Measurements from ENCODE around the gene MAD2L2.

MAD2L2 gene

DNA sequence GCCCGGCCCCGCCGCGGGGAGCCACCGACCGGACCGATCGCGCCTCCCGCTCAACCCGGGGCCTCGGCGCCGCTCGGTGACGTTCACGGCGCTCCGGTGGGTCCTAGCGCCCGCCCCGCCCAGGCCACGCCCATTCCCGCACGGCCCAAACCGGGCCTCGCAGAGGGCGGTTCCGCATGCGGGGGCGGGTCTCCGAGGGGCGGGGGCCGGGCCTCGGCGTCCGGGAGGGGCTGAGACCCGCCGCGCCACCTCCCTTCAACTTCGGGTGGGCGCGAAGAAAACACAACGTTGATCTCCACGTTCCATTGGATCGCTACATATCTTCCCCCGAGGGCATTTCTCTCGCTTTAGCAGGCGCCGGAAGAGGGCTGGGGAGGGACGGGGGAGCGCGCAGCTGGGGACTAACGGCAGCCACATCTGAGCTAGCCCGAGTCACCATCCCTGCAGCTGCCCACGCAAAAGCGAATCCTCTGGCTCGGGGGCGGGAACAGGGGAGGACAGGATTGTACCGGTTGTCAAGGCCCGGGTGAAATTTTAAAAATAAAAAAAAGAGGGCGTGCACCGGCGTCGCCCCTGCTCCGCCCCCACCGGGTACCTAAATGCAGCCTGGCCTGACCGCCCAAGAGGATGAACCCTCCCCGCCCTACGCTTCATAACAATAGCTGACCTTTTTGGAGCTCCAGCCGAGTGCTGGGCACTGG is at the start of gene MAD2L2:
Gene MAD2L2, minus strand, starts transcription at position 78 of the 701 bp plus-strand sequence. CDS start 547 bp downstream, outside the sequence.
- H3K4me3 ChIP-seq (ENCODE audit: low read depth, low read length) = peak within 1 kb of the TSS; percentile 67

DNA sequence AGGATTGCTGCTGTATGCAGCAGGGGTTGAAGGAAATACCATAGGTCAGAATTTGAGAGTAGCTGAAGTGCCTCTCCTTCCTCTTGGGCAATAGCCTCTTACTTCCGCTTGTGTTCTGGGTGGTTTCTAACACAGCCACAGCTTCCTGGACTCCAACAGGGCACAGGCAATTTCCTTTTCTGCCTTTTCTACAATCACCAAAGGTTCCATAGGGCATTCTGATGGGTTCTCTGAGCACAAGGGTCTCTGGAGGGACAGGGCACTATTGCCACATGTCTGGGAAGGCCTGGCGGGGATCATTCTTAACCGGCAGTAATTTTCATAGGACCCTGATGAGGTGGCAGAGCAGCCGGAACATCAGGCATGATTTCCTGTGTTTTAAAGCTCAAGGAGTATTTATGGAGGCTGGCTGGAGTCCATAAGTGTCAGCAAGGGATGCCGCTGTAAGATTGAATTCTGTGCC is 49.5 kb upstream of the MAD2L2 start:
- H3K4me3 ChIP-seq (ENCODE audit: low read depth, low read length) = no peak overlapping the region

DNA sequence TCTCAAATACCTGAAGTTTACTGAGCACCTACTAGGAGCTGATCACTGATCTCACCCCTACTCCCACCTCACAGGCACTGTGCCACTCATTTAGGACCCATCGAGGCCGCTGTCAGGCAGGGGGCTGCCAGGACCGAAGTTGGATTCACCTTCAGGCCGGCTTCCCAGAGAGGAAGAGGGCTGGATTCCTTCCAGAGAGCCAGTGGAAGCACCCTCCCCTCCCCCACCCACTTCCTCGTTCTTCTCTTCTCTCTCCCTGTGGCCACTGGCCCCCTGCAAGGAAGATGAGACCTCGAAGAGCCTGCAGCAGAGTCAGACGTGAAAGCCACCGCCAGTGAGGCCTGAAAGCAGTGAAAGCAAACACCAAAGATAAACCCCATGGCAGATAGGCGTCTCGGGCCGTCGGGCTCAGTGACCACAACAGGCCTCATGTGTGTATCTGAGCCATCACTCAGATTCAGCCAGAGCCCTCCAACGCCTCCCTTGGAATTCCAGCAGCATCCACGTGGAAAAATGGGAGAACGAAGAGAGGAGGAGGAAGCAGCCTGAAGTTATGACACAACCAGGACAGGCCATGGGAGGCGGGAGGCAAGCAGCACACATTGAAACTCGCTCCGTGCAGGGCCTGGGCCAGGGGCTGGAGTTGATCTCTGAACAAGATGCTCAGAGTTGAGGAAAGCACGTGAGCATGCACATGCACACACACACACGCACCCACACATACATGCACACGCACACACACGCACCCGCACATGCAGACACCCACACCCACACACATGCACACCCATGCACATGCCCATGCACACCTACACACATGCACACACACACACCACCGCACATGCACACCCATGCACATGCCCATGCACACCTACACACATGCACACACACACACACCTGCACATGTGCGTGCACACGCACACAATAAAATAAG is 48.8 kb upstream of the MAD2L2 start:
- H3K4me3 ChIP-seq (ENCODE audit: low read depth, low read length) = no peak overlapping the region

DNA sequence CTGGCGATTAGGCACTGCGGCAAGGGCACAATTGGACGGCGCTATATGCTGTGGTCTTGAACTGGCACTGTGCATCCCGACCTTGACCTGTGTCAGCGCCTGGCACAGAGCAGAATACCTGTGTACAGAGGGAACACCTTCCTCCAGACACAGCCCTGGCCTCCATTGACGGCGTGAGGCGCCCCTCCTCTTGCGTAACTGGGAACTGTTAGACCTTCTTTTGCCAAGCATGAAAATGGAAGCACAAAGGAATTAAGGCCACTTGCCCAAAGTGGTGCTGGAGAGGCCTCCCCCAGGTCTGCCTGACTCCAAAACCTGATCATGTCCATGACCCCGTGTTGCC is 48.2 kb upstream of the MAD2L2 start:
- no peak overlapping the region for H3K4me3 ChIP-seq (ENCODE audit: low read depth, low read length)

DNA sequence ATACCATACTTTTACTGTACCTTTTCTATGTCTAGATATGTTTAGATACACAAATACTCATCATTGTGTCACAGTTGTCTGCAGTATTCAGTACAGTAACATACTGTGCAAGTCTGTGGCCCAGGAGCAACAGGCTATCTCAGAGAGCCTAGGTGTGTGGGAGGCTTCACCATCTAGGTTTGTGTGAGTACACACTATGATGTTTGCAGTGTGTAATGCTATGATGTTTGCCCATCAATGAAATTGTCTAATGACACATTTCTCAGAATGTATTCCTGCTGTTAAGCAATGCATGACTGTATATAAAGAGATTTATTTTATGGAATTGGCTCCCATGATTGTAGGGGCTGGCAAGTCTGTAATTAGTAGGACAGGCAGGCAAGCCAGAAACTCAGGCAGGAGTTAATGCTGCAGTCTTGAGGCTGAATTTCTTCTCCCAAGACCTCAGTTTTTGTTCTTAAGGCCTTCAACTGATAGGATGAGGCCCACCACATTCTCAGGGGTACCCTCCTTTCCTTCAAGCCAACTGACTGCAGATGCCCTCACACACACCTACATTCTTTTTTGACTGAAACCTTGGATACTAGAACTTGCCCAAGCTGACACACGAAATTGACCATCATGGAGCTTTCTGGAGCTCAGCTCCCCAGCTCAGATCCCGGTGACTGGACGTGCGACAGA is 47.3 kb upstream of the MAD2L2 start:
- no peak overlapping the region for H3K4me3 ChIP-seq (ENCODE audit: low read depth, low read length)

DNA sequence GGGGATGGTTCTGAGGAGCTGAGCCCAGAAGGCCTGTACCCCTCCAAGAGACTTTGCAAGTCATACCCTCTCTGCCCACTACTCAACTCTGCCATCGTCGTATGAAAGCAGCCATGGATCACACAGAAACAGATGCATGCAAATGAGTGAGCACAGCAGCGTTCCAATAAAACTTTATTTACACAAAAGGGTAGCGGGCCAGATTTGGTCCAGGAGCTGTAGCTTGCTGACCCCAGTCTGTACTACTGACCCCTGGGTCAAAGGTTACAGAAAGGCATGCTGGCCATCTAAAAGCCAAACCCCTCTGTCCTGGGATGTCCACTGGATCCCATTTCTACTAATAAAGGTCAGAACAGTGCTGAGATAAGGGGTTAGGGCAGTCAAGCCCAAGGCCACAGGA is 46.2 kb upstream of the MAD2L2 start:
- H3K4me3 ChIP-seq (ENCODE audit: low read depth, low read length) = no peak overlapping the region

DNA sequence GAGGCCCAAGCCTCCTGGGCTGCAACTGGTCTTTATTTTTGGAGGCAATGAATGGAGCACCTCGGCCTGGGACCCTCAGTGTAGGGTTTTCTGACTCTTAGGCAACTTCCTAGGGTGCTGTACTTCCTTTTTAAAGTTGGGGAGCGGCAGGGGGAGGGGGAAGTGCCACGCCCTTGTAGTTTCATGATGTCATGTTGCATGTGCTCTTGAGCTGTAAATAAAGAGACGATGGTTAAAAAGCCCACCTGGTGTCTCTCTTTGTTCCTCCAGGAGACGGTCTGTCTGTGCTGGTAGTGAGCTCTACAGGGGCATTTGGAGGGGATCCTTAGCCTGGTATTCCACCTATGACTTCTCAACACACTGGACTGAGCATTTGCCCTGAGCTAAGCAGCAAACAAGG is 44.7 kb upstream of the MAD2L2 start:
- H3K4me3 ChIP-seq (ENCODE audit: low read depth, low read length) = no peak overlapping the region

DNA sequence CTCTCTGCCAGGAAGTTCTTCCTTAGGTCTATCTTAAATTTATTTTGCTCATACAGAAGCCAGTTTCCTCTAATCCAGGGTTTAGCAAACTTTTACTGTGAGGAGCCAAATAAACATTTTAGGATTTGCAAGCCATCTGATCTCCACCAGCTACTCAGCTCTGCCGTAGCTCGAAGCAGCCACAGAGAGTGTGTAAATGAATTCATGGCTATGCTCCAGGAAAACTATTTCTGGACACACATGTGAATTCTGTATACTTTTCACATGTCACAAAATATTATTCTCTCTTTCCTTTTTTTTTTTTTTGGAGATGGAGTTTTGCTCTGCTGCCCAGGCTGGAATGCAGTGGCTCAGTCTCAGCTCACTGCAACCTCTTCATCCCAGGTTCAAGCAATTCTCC is 41.6 kb upstream of the MAD2L2 start:
- H3K4me3 ChIP-seq (ENCODE audit: low read depth, low read length) = no peak overlapping the region

DNA sequence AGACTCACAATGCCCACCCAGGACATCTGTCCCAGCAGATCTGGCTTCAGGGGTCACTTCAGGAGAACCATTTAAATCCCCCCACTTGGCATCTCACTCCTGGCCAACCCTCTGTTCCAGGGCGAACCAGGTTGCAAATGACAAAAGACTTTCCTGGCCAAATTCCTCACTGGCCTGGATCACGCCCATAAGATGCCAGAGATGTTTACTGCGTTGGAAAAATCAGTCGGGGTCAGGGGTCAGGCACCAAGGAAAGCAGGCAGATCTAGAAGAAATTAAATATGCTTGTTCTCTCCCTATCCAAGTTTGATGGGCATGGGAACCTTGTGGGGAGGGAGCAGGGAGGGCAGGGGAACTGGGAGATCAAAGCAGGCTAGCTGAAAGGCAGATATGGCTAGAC is 40.4 kb upstream of the MAD2L2 start:
- no peak overlapping the region for H3K4me3 ChIP-seq (ENCODE audit: low read depth, low read length)

DNA sequence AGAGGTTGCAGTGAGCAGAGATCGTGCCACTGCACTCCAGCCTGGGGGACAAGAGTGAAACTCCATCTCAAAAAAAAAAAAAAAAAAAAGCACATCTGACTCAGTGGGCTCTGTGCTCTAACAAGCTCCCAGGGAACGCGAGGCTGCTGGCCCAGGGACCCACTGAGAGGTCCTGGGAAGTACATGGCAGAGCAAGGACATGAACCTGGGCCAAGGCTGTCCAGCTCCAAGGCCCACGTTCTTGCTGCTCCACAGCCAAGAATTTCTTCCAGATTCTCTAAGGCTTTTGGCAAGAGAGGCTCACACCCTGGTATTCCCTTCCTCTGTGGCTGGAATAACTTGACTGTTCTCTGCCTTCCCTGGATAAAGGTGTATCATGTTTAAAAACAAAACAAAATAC is 39.6 kb upstream of the MAD2L2 start:
- H3K4me3 ChIP-seq (ENCODE audit: low read depth, low read length) = no peak overlapping the region

DNA sequence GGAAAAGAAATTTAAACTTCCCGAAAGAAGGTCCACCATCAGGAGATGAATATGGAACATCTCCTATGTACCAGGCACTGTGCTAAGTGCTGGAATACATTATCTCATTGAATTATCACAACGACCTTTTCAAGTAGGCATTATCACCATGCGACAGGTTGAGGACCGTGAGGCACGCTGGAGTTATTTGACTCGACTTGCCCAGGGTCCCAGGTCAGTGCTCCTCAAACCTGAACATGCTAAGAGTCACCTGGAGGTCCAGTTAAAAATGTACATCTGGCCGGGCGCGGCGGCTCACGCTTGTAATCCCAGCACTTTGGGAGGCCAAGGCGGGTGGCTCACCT is 39.1 kb upstream of the MAD2L2 start:
- no peak overlapping the region for H3K4me3 ChIP-seq (ENCODE audit: low read depth, low read length)

DNA sequence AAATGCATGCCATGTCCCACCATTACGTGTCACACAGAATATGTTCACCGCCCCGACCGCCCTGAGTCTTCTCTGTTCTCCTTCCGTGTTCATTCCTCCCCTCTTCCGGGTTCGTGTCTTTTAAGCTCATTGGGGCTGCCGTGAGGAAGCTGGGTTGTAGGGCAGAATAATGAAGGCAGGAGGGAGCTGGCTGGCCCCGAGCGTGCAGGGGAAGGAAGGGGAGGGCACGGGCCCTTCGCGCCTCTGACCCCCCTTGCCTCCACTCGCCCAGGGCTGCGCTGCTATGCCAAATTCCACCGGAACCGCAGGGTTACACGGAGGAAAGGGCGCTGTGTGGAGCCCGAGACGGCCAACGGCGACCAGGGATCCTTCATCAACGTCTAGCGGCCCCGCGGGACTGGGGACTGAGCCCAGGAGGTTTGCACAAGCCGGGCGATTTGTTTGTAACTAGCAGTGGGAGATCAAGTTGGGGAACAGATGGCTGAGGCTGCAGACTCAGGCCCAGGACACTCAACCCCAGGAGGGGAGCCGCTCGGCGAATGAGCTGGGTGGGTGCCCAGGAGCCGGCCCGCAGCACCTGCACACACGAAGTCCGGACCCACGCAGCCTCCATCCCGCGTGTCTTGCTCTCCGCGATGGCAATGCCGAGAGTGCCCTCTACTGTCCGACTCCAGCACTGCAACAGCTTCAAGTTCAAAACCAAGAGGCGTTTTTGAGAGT is 38.5 kb upstream of the MAD2L2 start:
- H3K4me3 ChIP-seq (ENCODE audit: low read depth, low read length) = no peak overlapping the region

DNA sequence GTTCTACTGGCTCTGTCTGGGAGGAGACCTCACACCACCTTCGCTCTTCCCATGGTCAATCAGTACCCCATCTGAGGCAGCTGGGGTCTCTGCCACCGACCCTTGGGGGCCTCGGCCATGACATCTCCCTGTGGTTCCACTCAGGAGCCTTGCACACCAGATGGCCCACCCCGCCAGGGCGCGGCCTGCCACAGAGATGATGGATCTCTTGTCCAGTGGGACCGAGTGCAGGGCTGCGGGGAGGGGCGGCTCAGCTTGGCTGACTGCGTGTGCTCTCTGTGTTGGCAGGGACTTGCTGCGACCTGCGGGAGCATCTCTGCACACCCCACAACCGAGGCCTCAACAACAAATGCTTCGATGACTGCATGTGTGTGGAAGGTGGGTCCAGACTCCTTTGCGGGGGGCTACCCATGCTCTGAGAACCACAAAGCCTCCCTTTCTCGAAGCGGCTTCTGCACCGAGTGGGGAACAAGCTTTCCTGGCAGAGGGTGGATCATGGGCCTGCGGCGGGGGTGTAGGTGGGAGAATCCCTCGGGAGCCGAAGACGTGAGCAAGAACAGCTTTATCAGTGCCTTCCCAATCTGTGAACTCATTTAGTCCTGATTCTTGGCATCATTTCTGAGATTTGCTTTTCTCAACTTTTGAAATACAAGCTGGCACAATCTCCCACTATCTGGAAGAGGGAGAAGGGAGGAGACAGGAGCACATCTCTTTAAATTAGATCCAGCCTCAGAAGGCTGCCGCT is 34.1 kb upstream of the MAD2L2 start:
- no peak overlapping the region for H3K4me3 ChIP-seq (ENCODE audit: low read depth, low read length)

DNA sequence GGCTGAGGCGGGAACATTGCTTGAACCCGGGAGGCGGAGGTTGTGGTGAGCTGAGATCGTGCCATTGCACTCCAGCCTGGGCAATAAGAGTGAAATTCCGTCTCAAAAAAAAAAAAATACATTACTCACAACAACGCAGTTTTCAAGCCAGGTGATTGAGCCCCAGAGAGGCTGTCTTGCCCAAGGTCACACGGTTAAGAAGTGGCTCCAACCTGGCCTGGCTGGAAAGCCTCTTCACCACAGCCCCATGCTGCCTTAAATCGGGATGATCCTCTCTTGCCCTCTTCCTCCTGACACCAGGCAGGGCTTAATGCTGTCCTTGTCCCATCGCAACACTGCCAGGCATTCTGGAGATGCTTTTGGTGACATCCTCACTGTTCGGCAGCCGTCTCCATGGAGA is 32.1 kb upstream of the MAD2L2 start:
- H3K4me3 ChIP-seq (ENCODE audit: low read depth, low read length) = no peak overlapping the region

DNA sequence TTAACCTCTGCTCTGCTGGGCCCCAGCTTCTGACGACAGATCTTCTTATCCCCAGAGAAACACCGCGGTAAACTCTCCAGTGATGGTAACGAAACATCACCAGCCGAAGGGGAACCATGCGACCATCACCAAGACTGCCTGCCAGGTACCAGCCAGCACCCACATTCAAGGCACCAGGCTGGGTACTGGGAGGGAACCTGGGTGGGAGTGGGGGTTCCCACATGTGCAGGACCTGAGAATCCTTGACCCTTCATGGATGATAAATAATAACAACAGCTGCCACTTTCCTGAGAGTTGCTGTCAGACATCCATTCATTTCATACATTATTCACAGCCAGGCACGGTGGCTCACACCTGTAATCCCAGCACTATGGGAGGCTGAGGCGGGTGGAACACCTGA is 31.3 kb upstream of the MAD2L2 start:
- H3K4me3 ChIP-seq (ENCODE audit: low read depth, low read length) = no peak overlapping the region

DNA sequence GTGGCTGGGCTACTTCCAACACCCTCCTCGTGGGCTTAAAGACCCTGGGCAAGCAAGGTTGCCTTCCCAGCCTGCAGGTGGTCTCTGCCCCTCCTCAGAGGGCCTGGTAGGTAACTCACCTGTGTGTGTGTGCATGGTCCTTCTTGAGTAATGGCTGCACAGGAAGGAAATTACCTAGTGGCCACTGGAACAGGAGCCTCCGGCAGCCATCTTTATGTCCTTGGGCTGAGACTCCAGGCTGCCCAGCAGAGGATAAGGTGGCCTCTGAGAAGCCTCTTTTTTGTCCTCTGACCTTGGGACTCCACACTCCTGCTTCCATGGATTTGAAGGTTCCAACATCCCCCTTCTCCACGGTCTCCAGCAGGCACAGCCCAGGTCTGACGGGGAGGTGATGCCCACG is 30.5 kb upstream of the MAD2L2 start:
- H3K4me3 ChIP-seq (ENCODE audit: low read depth, low read length) = no peak overlapping the region

DNA sequence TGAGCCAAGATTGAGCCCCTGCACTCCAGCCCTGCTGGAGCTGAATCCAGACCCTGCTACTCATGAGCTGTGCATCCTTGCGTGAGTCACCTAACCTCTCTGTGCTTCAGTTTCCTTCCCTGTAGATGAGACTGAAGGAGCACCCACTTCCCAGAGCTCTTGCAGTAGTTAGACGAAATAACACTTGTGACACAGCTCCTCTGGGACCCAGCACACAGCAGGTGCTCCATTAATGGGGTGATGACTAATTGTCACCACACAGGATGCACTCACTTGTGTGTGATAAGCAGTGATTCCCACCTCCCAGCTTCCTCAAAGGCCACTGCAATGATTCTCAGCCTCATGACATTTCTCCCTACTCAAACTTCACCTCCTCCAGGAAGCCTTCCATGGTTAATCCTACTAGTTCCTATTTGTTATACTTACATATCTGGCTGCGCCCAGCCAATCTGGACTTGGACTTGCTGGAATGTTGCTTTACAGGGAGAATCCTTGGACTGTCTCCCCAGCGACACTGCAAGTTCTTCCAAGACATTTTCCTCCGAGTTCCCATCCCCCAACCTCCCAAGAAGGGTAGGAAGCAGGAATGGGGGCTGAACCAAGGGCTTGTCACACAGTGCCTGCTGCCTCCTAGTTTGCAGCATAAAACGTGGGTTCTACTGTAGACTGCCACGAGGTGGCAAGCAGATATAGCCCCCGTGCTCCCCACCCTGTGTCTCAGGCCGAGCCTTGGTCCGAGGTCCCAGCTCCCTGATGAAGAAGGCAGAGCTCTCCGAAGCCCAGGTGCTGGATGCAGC is 27.8 kb upstream of the MAD2L2 start:
- H3K4me3 ChIP-seq (ENCODE audit: low read depth, low read length) = no peak overlapping the region

DNA sequence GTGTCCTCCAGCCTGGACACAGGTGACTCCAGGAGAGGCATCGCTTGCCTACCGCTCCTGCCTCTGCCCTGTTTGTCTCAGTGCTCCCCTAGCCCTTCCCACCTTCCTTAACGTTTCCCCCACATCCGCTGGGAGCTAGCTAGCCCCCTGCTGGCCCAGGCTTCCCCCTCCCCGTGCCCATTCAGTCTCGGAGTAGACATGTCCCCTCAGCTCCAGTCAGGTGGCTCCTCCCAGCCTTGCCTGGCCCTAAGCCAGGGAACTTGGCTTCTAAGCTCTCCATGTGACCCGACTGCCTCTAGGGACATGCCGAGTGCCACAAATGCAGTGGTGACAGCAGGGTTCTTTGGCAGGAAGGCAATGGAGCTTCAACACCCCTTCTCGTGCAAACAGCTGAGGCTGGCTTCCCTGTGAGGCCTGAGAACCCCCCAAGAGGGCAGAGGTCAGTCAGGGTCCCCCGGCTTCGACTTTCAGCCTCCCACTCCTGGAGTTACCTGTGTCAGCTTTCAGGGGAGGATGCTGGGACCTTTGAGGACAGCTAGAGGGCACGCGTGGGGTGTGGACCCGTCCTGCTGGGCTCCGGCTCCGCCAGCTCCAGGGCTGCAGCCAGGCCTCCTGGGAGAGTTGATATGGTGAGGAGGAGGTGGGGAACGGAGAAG is 26.8 kb upstream of the MAD2L2 start:
- no peak overlapping the region for H3K4me3 ChIP-seq (ENCODE audit: low read depth, low read length)

DNA sequence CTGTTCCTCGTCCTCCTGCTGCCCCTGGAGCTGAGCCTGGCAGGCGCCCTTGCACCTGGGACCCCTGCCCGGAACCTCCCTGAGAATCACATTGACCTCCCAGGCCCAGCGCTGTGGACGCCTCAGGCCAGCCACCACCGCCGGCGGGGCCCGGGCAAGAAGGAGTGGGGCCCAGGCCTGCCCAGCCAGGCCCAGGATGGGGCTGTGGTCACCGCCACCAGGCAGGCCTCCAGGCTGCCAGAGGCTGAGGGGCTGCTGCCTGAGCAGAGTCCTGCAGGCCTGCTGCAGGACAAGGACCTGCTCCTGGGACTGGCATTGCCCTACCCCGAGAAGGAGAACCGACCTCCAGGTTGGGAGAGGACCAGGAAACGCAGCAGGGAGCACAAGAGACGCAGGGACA is 25.3 kb upstream of the MAD2L2 start:
- no peak overlapping the region for H3K4me3 ChIP-seq (ENCODE audit: low read depth, low read length)

Measured in iPS-11a (cell line).